CD14-positive monocyte (primary cell): ENCODE results near the gene PLXDC2. TPM values are rescaled to one million over a fixed set of nuclear protein-coding genes. Genes with fewer than 3 reads are reported as not detected.

ENCODE experiments used
- DNase-seq, 3 donors: peaks; one replicate each; pipeline ENCODE4 v3.0.0-alpha.2; 2011 to 2022
- H2AFZ ChIP-seq: 2 replicates; pipeline ENCODE4 v1.6.0; 2012; ENCODE audit warnings: mild to moderate bottlenecking, low read depth, low read length, inconsistent platforms; ENCODE audit not compliant: insufficient read depth, poor library complexity, severe bottlenecking
- H3K27ac ChIP-seq, 2 donors: 1 replicate in 1 of 2; 2 replicates in 1 of 2; pipeline ENCODE4 v1.5.1; 2012 to 2013; ENCODE audit warnings: low read length in 2 of 2, control low read depth in 1 of 2, inconsistent platforms in 1 of 2, low read depth in 1 of 2, mild to moderate bottlenecking in 1 of 2
- H3K27me3 ChIP-seq, 2 donors: one replicate each; pipeline versions ENCODE4 v1.6.0 to v1.6.1; 2011 to 2013; ENCODE audit warnings: low read length in 2 of 2; ENCODE audit not compliant: control insufficient read depth in 2 of 2, insufficient read depth in 2 of 2
- H3K36me3 ChIP-seq, 2 donors: replicated peaks in 1 of 2; 1 replicate in 1 of 2; 2 replicates in 1 of 2; pipeline versions ENCODE4 v1.5.1 to v1.6.1; 2012 to 2013; ENCODE audit warnings: low read length in 2 of 2, control low read depth in 1 of 2, inconsistent platforms in 1 of 2, mild to moderate bottlenecking in 1 of 2; ENCODE audit not compliant: insufficient read depth in 2 of 2, control insufficient read depth in 1 of 2
- H3K4me1 ChIP-seq, 2 donors: 1 replicate in 1 of 2; 2 replicates in 1 of 2; pipeline versions ENCODE4 v1.5.1 to v1.6.1; 2012 to 2013; ENCODE audit warnings: low read length in 2 of 2, control low read depth in 1 of 2, inconsistent platforms in 1 of 2, mild to moderate bottlenecking in 1 of 2, moderate library complexity in 1 of 2; ENCODE audit not compliant: insufficient read depth in 2 of 2, control insufficient read depth in 1 of 2
- H3K4me2 ChIP-seq: replicated peaks from 2 replicates; pipeline ENCODE3; 2012; ENCODE audit warnings: low read length, moderate library complexity, mild to moderate bottlenecking; ENCODE audit not compliant: poor library complexity, severe bottlenecking; ENCODE audit errors: extremely low read depth
- H3K4me3 ChIP-seq, 3 experiments: fragments of 200-600 bp in 1 of 3; sonication (generic) in 1 of 3; replicated peaks in 1 of 3; 1 replicate in 2 of 3; 2 replicates in 1 of 3; pipeline ENCODE4 v1.5.1; 2011 to 2013; ENCODE audit warnings: low read length in 3 of 3, mild to moderate bottlenecking in 3 of 3, control low read depth in 2 of 3, low read depth in 2 of 3, inconsistent platforms in 1 of 3, moderate library complexity in 1 of 3
- H3K79me2 ChIP-seq: 2 replicates; pipeline ENCODE4 v1.6.0; 2012; ENCODE audit warnings: mild to moderate bottlenecking, control low read depth, inconsistent platforms, low read length, moderate library complexity; ENCODE audit not compliant: insufficient read depth
- H3K9ac ChIP-seq: 2 replicates; pipeline ENCODE4 v1.6.0; 2017; ENCODE audit warnings: low read length, mild to moderate bottlenecking; ENCODE audit not compliant: insufficient read depth, poor library complexity, severe bottlenecking
- H3K9me3 ChIP-seq, 2 donors: replicated peaks in 1 of 2; 1 replicate in 1 of 2; 2 replicates in 1 of 2; pipeline versions ENCODE4 v1.5.1 to v1.6.1; 2012 to 2013; ENCODE audit warnings: low read length in 2 of 2, control low read depth in 1 of 2; ENCODE audit not compliant: control insufficient read depth in 1 of 2, insufficient read depth in 1 of 2
- H4K20me1 ChIP-seq: 2 replicates; pipeline ENCODE4 v1.6.0; 2012; ENCODE audit warnings: mild to moderate bottlenecking, low read length, control low read depth, moderate library complexity; ENCODE audit not compliant: insufficient read depth
- H3K27ac Mint-ChIP-seq, 7 donors: one replicate each; pipeline ENCODE4 v1.8.0; 2020; ENCODE audit warnings: mild to moderate bottlenecking in 7 of 7, mixed read lengths in 7 of 7, moderate library complexity in 6 of 7, inconsistent platforms in 2 of 7
- H3K27me3 Mint-ChIP-seq, 3 donors: one replicate each; pipeline ENCODE4 v1.8.0; 2021 to 2022; ENCODE audit warnings: low read depth in 3 of 3, mild to moderate bottlenecking in 3 of 3, mixed read lengths in 3 of 3, moderate library complexity in 3 of 3, inconsistent platforms in 1 of 3
- H3K36me3 Mint-ChIP-seq, 2 donors: one replicate each; pipeline ENCODE4 v1.8.0; 2020; ENCODE audit warnings: mixed read lengths in 2 of 2, inconsistent platforms in 1 of 2, mild to moderate bottlenecking in 1 of 2
- H3K4me1 Mint-ChIP-seq: one replicate; pipeline ENCODE4 v1.8.0; 2020; ENCODE audit warnings: mild to moderate bottlenecking, mixed read lengths
- H3K4me3 Mint-ChIP-seq, 2 donors: one replicate each; pipeline ENCODE4 v1.8.0; 2020; ENCODE audit warnings: mild to moderate bottlenecking in 2 of 2, mixed read lengths in 2 of 2, moderate library complexity in 1 of 2
- H3K9me3 Mint-ChIP-seq, 7 donors: one replicate each; pipeline ENCODE4 v1.8.0; 2020 to 2022; ENCODE audit warnings: mixed read lengths in 7 of 7, mild to moderate bottlenecking in 6 of 7, moderate library complexity in 6 of 7, inconsistent platforms in 2 of 7
- WGBS: methylation state at CpG from one replicate; pipeline ENCODE4 v1.1.5; 2013; ENCODE audit warnings: missing lambda C conversion rate; ENCODE audit not compliant: insufficient coverage; 5-methylcytosine and 5-hydroxymethylcytosine counted together
- intact Hi-C, 2 donors: fragments of 100-400 bp; cut with micrococcal nuclease; formaldehyde crosslinking; loops; one replicate each; pipeline versions ENCODE4 v1.15.0 to v1.15.1; 2023
- polyA plus RNA-seq, 3 donors: library from polyadenylated mRNA; depleted of rRNA in 1 of 3; unstranded in 2 of 3; stranded (reverse) in 1 of 3; fragments of 300-500 nt in 2 of 3; fragments of >200 nt in 1 of 3; fragmentation: Illumina TruSeq in 2 of 3; gene quantifications; 1 replicate in 2 of 3; 2 replicates in 1 of 3; pipeline ENCODE4 v1.2.3, GENCODE V29; 2012 to 2021
- TF ChIP-seq, protein P1 (sequence below): fragments of 200-600 bp; IDR thresholded peaks from one replicate; pipeline ENCODE4 v1.8.0; 2022; ENCODE audit warnings: antibody characterized with exemption, mild to moderate bottlenecking

Gene PLXDC2
- polyA plus RNA-seq, 3 donors, result 37.5 to 128 (median 93.6) TPM

DNA sequence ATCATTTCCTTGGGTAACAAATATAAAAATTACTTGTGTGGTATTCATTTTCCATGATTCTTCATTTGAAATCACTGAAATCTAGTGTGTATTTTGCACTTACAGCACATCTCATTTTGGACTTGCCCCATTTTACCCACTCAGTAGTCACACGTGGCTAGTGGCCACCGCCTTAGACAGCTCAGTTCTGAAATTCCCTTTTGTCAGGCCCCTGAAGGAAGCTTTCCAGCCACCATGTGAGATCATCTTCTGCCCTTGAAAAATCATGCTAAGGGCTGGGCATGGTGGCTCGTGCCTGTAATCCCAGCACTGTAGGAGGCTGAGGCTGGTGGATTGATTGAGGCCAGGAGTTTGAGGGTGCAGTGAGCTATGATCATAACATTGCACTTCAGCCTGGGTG lies 79.3 kb downstream of the PLXDC2 start:
- no peak overlapping the region for H3K4me3 Mint-ChIP-seq

DNA sequence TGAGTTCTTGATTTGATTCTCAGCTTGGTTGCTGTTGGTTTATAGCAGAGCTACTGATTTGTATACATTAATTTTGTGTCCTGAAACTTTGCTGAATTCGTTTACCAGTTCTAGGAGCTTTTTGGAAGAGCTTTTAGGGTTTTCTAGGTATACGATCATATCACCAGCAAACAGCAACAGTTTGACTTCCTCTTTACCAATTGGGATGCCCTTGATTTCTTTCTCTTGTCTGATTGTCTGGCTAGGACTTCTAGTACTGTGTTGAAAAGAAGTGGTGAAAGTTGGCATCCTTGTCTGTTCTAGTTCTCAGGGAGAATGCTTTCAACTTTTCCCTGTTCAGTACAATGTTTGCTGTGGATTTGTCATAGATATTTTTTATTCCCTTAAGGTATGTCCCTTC lies 86.2 kb downstream of the PLXDC2 start:
- Histone ChIP-seq H3K27me3 (no peaks in the 10 kb centered on the region), H3K79me2 (peaks cover 93% of the 10 kb centered on the region), H3K9me3 (no peaks in the 10 kb centered on the region), H3K4me3 (no peak overlapping the region), H3K36me3 (peaks cover 0 to 4% of the 10 kb centered on the region in 2 donors), H3K4me1 (no peaks in the 10 kb centered on the region), H3K4me2 (no peak overlapping the region), H3K27ac (no peak overlapping the region), H3K9ac (no peak overlapping the region), H4K20me1 (peaks cover 100% of the 10 kb centered on the region), H2AFZ (no peak overlapping the region)
- Mint-ChIP-seq H3K36me3 (peaks cover 6 to 14% of the 10 kb centered on the region in 2 donors), H3K9me3 (peaks cover 0 to 3% (median 0%) of the 10 kb centered on the region in 7 donors), H3K4me3 (no peak overlapping the region), H3K27ac (peak overlapping the region in 1 of 7 donors; percentile 42), H3K27me3 (no peaks in the 10 kb centered on the region), H3K4me1 (peaks cover 28% of the 10 kb centered on the region)
- intact Hi-C loops, result no loop called here
- TF ChIP-seq, protein P1, sequence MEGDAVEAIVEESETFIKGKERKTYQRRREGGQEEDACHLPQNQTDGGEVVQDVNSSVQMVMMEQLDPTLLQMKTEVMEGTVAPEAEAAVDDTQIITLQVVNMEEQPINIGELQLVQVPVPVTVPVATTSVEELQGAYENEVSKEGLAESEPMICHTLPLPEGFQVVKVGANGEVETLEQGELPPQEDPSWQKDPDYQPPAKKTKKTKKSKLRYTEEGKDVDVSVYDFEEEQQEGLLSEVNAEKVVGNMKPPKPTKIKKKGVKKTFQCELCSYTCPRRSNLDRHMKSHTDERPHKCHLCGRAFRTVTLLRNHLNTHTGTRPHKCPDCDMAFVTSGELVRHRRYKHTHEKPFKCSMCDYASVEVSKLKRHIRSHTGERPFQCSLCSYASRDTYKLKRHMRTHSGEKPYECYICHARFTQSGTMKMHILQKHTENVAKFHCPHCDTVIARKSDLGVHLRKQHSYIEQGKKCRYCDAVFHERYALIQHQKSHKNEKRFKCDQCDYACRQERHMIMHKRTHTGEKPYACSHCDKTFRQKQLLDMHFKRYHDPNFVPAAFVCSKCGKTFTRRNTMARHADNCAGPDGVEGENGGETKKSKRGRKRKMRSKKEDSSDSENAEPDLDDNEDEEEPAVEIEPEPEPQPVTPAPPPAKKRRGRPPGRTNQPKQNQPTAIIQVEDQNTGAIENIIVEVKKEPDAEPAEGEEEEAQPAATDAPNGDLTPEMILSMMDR, result no peak
- no CpG with 5 or more reads among the region's 2 CpGs for WGBS
- DNase-seq, result no peak

More for the DNA sequence above, 79.3 kb downstream of the PLXDC2 start:
- Histone ChIP-seq H3K36me3 (no peaks in the 10 kb centered on the region), H3K4me3 (no peak overlapping the region), H4K20me1 (peaks cover 100% of the 10 kb centered on the region), H3K27ac (no peak overlapping the region), H3K79me2 (peaks cover 85% of the 10 kb centered on the region), H3K9me3 (no peaks in the 10 kb centered on the region), H3K4me1 (no peaks in the 10 kb centered on the region), H3K27me3 (no peaks in the 10 kb centered on the region), H3K4me2 (no peak overlapping the region), H3K9ac (no peak overlapping the region), H2AFZ (no peak overlapping the region)
- H3K9me3 Mint-ChIP-seq, result peaks cover 0 to 3% (median 0%) of the 10 kb centered on the region in 7 donors
- H3K27me3 Mint-ChIP-seq, result peaks cover 0 to 3% (median 0%) of the 10 kb centered on the region in 3 donors
- TF ChIP-seq, protein P1, result no peak
- intact Hi-C loops, result no loop called here
- peaks cover 2 to 9% of the 10 kb centered on the region in 2 donors for H3K36me3 Mint-ChIP-seq
- H3K27ac Mint-ChIP-seq, result peak overlapping the region in 3 of 7 donors; percentile 4 to 72 (median 58)
- H3K4me1 Mint-ChIP-seq, result peaks cover 6% of the 10 kb centered on the region
- WGBS, result 100% methylated on average over 2 of the region's 3 CpGs
- DNase-seq, result no peak
